ENCODE data around the gene MICALL2.
"Not testable (repeated sequence)": the region's sequence is repeated elsewhere in the genome, so short reads cannot be mapped to it uniquely, and the experiment has no call there.

MICALL2 gene

GRCh38 chr7:1447112-1447511 lies 12.2 kb downstream of the MICALL2 start:
- no peak for DNase-seq

GRCh38 chr7:1446620-1447032 lies 12.6 kb downstream of the MICALL2 start:
- DNase-seq = no peak

GRCh38 chr7:1446026-1446425 lies 13.2 kb downstream of the MICALL2 start:
- peak in 7 of 14 donors; percentile 10 to 65 (median 28) for DNase-seq

GRCh38 chr7:1445341-1445740 lies 13.9 kb downstream of the MICALL2 start:
- DNase-seq = no peak

- no peak for DNase-seq
These were observed 14.3 kb downstream of the MICALL2 start for GRCh38 chr7:1444925-1445322.

- DNase-seq = no peak
These were observed 14.9 kb downstream of the MICALL2 start for GRCh38 chr7:1444214-1444924.

GRCh38 chr7:1443587-1444200 lies 15.6 kb downstream of the MICALL2 start:
- not testable (repeated sequence) for DNase-seq

GRCh38 chr7:1442355-1443124 lies 16.7 kb downstream of the MICALL2 start:
- no peak for DNase-seq

GRCh38 chr7:1441615-1442354 lies 17.5 kb downstream of the MICALL2 start:
- no peak for DNase-seq

GRCh38 chr7:1440620-1441019 lies 18.6 kb downstream of the MICALL2 start:
- no peak for DNase-seq

GRCh38 chr7:1439373-1440363 lies 19.6 kb downstream of the MICALL2 start:
- no peak for DNase-seq

GRCh38 chr7:1438821-1439220 lies 20.4 kb downstream of the MICALL2 start:
- DNase-seq = no peak

- no peak for DNase-seq
These were observed 21.1 kb downstream of the MICALL2 start for GRCh38 chr7:1438208-1438607.

GRCh38 chr7:1437155-1437880 lies 22.0 kb downstream of the MICALL2 start:
- no peak for DNase-seq

- no peak for DNase-seq
These were observed 22.7 kb downstream of the MICALL2 start for GRCh38 chr7:1436608-1437007.

- DNase-seq = no peak
These were observed 24.2 kb downstream of the MICALL2 start for GRCh38 chr7:1434891-1435670.

- no peak for DNase-seq
These were observed 25.0 kb downstream of the MICALL2 start for GRCh38 chr7:1434165-1434718.

- DNase-seq = no peak
These were observed 25.9 kb downstream of the MICALL2 start for GRCh38 chr7:1433128-1433920.

All from C1 segment of cervical spinal cord (tissue), 14 donors.